HG02973 (cell line): ENCODE results near the gene IGSF21.

ENCODE experiments used
- ATAC-seq: cut with Tn5 transposase; IDR thresholded peaks from one replicate; pipeline ENCODE4 v1.9.1; 2021; ENCODE audit warnings: moderate library complexity; ENCODE audit not compliant: unreplicated experiment

IGSF21 gene

DNA sequence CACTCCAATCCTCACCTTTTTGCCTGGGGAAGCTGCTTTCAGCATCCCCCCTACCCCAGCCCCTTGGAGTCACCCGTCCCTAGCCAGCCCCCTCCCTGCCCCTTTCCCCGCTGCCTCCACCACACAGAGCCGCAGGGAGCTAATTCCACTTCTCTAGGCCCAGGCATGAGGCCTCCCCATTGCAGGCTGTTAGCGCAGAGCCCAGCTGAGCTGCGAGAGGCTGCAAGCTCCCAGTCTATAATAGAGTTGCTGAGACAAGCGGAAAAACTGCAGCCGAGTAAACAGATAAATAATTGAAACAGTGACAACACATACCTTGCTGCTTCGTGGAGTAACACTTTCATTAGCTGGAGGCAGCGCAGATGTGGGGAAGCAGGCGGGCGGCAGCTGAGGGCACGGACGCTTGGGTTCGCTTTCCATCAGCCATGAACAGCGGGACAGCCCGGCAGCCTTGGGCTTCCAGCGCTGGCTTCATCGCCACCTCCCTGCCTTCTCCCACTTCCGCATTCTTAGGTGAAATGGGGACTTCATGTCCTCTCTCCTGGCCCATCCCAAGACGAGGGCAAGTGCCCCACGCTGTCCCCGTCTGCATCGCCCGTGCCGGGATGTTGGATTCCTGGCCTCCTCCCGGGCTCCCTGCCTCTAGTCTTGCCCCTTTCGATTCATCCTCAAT is 183.3 kb downstream of the IGSF21 start:
- ATAC-seq: no peak

DNA sequence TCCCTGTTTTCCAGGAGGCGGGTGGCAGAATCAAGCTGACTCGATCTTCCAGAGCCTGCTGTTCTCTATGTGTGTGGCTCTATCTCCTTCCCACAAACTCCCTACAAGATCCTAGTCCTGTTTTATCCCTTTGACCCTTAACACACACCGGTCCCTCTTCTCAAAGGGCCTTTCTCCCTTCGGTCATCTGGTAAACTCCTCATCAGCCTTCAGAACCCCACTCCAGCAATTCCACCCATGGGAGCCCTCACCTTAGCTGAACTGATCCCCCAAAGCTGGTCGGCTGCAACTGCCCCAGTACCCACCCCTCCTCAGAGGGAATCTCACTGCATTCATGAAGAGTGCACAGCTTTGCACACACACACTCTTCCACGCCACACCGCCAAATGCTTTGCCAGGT is 184.9 kb downstream of the IGSF21 start:
- no peak for ATAC-seq

DNA sequence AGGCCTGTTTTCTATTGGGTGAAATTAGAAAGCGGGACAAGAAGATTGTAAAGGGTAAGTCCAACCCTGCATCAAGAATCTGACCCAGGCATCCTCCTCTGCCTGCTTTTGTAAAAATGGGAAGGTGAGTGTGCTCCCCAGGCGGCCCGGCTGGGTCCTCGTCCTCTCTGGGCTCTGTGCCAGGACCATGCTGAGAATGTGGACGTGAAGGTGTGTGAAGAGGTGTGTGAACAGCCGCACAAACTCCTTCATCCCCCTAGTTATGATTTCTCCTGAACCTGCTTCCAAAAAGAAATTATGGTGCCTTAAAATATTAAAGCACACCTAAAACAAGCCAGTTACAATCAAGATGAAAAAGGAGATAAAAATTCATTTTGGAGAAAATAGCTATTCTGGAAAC is 185.7 kb downstream of the IGSF21 start:
- no peak for ATAC-seq

DNA sequence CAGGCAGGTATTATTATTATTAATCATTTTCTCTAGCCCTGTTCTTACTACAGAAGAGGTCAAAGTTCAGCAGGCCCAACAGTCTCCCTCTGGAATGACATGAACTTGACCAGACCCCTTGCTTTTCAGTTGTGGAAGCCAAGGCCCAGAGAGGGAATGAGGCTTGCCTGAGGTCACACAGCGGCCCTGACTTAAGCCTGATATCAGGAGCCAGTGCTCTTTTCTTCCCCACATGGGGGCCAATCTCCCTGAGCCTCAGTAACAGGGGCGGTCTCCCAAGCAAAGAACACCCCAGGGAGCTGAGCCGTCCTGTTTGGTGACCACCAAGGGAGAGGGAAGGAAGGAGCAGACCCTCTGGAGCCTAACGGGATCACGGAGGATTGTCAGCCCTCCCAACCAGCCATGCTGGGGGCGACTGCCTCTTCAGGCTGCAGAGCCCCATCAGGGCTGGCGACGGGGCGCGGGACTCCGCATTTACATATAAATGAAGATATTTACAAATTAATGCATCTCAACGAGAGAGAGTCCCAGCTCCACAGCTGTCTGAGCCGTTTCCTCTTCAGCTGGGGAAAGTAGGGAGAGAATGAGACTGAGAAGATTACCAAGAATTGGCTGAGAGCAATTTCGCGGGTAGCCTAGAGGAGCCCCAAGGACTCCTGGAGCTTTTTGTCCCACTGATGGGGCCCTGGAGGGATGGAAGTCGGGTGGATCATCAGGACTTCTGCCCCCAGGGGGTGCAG is 187.0 kb downstream of the IGSF21 start:
- no peak for ATAC-seq

DNA sequence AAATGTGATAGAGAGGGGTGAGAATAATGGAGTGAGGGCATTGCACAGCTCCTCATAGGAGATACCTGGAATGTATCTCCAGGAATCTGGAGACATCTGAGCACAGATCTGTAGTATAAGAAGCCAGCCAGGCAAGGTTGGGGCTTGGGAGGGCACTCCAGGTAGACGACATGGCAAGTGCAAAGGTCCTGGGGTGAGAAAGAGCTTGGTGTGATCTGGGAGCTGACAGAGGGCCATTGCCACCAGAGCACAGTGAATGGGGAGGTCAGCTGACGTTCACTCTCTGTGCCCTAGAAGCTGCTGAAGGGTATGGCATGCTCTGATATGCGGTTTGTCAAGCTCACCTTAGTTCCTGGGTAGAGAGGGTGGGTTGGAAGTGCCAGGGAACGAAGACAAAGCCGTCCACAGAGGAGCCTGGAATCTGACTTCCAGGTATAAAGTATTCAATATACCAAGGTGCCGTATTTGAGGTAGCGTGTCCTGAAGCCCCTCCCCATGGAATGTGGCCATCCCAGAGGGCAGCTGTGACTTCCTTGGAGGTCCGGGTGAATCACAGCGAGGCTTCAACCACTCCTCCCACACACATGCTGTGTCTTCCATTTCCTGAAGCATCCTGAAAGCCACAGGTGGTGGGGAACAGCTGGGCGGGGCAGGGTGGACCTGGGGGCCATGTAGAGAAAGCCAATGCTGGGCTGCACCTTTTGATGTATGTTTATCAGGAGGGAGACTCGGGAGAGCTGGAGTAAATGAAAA is 190.5 kb downstream of the IGSF21 start:
- no peak for ATAC-seq

DNA sequence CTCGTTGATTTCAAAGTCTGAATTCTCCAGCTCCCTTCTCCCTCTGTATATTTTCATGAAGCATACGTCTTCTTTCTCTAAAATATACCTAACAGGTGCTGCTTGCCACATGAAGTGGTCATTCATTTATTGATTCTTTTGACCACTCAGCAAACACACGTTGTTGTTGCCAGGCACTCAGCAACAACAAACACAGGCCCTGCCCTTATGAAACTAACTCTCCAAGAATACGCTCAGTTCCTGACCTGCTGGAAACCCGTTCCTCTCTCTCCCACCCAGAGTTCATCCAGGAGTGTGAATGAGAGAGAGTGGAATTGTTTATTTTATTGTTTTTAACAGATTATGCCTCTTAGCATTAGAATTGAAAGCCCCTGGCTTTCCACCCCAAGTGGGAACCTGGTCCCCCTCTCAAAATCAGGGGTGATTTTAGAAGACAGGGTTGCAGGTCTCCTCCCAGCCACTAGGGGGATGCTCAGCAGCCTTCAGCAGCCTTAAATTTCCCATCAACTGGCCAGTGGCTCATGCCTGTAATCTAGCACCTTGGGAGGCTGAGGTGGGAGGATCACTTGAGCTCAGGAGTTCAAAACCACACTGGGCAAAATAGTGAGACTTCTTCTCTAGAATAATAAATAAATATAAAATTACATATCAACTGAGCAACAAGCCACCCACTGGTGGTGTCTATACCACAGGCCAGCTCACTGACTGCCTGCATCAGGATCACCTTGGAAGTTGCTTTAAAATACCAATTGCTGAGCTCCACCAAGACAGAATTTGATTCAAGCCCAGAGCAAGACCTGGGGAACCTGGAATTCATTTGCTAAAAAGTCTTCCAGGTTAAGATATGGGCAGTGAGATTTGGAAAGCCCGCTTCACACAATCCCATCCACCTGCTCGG is 192.1 kb downstream of the IGSF21 start:
- ATAC-seq: no peak

DNA sequence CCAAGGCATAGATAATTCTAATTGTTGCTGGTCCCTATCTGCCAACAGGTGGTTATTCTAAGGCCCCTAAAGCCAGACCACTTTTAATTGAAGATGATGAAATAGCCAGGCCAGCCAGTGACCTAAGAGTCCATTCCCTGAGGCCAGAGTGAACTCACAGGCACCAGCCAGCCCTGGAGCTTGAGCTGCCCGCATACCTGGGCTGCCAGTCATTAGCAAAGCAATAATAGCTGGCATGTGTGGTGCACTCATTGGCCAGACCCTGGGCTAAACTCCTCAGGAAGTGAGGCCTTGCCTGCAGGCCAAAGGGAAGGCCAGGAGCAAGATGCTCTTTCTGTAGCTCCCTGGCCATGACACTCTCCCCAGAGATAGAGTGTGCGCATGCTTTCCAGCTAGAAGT is 192.8 kb downstream of the IGSF21 start:
- no peak for ATAC-seq

DNA sequence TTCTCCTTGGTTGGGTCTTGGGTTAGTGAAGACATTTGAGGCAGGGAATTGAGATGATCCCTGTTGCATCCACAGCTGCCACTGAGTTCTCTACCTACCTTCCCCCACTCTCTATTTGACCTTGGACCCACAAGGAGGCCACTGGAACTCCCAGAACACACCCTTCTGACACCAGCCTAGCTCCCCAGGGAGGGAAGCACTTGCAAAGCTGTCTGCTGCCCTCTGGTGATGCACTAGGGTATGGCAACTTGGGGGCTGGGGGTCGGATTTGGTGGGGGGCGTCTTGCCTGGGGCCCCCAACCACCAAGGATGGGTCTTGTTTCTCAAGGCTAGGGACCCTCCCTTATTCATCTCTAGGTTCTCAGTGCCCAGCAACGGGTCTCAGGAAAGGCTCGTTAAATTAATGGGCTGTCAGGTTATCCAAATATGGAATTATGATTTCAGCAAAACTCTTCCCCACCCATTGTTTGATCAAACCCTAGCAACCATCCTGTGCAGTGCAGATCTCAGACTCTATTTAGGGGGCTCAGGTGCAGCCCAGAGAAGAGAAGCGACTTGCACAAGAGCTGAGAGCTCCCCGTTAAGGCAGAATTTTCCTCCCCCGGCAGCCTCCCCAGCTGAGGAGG is 195.3 kb downstream of the IGSF21 start:
- ATAC-seq: no peak

DNA sequence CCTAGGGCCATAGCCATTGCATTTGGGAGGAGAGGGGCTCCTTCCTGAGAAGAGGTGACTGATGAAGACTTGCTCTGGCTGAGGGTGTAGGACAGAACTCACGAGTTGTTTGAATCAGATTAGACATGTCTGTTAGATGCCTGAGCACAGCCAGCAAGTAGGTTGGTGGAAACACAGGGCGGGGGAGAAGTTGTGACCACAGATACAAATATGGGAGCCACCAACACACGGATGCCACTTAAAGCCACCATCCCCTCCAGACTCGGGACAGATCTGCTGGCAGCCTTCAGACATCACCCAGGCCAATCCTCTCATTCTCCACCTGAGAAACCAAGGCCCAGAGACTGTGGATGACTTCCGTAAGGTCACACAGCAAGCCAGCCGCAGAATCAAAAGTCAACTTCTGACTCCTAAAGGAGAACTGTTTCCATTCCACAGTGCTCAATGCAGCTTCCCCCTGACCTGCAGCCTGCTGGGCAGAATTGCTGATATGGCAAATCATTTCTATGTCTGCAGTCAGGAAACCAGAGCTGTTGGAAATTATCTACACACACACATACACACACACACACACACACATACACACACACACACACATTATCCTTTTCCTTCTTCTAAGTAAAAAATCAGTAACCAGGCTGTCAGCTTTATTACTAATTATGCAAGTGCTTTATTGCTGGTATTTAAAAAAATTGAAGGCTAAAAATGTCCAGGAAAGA is 196.7 kb downstream of the IGSF21 start:
- no peak for ATAC-seq

DNA sequence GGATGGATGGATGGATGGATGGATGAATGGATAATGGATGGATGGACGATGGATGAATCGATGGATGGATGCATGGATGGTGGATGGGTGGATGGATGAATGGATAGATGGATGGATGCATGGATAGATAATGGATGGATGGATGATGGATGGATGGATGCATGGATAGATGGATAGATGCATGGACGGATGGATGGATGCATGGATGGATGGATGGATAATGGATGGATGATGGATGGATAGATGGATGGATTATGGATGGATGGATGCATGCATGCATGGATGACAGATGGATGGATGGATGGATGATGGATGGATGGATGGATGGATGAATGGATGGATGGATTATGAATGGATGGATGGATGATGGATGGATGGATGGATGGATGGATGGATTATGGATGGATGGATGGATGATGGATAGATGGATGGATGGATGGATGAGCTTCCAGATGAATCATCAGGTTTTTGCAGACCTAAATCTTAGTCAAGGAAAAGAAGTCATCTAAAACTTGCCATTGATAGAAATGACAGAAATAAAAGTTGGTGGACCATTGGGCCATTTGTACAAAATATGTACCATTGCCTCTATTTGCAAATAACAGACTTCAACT is 197.7 kb downstream of the IGSF21 start:
- ATAC-seq: no peak

DNA sequence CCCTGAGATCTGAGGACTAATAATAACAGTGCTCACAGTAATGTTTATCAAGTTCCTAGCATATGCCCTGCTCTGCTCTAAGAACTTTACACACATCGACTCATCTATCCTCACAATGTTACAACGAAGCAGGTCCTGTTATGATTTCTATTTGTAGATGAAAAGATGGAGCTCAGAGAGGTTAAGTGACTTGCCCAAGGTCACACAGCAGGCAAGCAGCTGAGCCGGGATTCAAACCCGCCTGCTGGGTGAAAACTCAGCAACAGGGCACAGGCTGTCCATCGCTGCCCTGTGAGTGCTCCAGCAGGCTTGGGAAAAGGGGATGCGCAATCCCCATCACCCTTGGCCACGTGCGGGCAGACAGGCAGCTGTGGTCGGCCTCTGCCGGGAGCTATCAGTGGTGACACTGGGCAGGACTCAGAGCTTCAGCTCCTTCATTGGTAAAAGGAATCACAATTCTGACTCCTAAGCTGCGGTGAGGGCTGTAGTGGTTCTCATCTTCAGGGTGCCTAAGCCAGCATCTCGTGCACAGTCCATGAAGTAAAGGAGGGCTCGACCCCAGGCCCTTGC is 199.8 kb downstream of the IGSF21 start:
- ATAC-seq: no peak

DNA sequence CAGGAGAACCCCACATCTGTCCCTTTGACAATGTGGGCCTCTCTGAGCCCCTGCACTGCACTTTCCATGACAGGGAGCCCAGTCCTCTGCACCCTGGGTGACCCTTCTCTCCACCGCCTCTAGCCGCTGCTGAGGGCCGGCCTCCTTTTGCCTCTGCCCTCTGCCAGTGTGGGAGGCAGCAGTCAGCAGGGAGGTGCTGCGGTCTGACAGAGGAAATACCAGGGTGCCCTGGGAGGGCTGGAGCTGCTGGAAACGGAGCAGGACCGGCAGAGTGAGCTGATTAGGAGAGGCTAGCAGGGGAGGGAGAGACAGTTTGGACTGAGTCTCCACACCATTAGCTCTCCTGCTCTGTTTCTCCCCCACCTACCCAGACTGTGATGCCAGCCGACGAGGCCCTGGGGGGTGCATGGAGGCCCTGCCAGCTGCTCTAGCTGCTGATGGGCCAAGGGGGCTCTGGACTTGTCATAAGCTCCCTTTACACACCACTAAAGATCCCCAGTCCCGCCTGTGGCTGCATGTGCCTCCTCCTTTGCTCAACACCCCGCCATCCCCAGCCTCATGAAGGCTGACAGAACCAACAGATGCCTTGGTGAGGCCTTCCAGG is 202.1 kb downstream of the IGSF21 start:
- no peak for ATAC-seq

DNA sequence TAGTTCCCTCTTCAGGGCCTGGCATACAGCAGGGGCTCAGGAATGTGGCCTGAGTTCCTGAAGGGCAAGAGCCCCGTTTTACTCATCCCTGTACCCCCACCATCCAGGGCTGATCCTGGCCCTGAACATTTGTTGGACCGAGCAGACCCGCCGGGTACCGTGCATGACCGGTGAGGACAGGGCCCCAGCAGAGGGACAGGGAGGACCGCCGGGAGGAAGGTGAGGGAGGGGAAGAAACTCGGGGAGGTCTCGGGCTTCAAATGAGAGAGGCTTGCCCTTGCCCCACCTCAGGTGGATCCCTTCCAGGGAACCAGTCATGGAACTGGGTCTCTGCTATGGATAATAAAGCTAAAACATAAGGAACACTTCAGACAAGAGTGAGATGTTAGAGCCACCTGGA is 205.4 kb downstream of the IGSF21 start:
- no peak for ATAC-seq

DNA sequence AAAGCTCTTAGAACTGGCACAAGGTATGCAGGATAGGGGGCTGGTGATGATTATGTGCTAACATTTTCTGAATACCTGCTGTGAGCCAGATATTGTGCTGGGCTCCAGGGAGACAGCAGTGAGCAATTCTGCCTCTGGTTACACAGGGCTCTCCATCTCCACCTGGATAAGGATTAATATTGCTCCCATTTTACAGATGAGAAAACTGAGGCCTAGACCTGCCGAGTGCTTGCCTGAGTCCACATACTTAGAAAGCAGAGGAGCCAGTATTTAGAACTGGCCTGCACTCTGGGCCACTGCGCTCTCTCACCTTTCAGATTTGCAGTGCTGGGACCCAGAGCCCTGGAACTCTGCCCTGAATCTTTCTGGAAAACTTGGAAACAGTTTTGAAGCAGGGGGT is 205.9 kb downstream of the IGSF21 start:
- no peak for ATAC-seq

DNA sequence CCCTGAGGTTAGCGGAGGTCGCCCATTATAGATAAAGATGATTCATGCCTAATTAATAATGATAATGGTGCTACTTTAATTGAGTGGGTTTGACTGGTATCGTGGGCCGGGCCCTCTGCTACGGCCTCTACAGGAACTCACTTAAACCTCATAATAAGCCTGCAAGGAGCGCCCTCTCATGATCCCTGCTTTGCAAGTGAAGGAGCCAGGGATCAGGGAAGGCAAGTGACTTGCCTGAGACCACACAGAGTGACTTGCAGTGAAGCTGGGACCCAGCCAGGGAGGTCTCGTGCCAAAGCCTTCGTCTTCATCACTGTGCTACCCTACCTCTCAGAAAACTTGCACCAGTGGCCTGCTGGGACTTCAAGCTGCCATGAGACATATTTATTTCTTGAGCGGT is 206.8 kb downstream of the IGSF21 start:
- no peak for ATAC-seq

DNA sequence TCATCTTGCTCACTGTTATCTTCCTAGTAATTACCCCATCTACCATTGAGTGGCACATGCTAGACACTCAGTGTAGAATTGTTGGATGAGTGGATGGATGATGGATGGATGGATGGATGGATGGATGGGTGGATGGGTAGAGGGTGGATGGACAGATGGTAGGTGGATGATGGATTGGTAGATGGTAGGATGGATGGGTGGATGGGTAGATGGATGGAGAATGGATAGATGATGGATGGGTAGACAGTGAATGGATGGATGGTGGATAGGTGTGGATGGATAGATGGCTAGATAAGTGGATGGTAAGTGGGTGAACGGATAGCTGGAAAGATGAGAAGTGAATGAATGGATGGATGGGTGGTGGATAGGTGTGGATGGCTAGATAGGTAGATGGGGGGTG is 207.9 kb downstream of the IGSF21 start:
- ATAC-seq: no peak

DNA sequence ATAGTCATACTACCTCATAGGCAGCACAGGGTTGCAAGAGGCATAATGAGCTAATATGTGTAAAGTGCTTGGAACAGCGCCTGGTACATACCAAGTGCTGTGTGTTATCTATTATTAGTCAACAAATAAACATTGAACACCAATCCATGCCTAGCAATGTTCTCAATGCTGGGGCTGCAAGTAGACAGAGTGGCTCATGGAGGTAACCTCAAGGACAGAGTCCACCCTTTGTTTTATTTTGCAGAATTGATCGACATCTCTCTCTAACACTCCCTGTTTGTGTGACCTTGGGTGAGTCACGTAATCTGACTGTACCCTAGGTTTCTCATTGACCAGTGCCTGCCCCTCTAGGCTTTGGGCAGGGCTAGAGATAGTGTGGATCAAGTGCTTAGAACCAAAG is 209.2 kb downstream of the IGSF21 start:
- ATAC-seq: no peak

DNA sequence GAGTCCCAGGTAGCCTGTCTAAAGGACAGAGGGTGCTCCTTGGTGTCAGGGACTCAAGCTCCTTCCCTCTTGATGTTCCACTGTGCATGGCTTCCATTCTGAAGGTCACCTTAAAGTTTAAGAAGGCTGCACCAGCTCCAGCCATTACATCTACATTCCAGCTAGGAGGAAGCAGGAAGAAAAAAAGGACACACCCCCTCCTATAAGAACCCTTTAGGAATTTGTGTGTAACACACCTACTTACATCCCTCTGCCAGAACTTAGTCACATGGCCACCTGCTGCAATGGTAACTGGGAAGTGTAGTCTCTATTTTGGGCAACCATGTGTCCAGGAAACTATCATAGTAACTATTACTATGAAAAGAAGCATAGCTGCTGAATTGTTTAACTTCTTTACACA is 211.5 kb downstream of the IGSF21 start:
- no peak for ATAC-seq

DNA sequence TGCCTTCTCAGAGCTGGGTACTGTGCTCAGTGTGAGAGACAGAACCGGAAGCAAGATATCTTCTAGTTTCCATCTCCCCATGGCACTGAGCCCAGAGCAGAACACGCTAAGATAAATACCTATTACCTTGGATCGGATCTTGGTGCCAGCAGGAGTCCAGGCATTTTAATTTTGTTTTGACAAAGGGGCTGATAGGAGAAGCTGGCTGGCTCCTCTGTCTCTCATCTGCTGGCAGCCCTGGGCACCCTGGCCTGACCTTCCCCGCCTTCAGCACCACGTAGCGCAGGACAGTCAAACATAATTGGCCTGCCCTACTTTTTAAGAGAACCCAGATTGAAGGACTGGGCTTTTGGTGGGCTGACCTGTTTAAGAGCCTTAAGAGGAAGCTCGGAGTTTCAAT is 212.5 kb downstream of the IGSF21 start:
- no peak for ATAC-seq
